H1 (cell line): ENCODE results near the gene TXNL4A. TPM values are rescaled to one million over a fixed set of nuclear protein-coding genes. Genes with fewer than 3 reads are reported as not detected.

Source experiments
- CTCF ChIA-PET: fragments of 300-600 bp; sonication (Branson Sonifier 250); formaldehyde crosslinking; loops from one replicate; lab custom pipeline; 2021; ENCODE audit not compliant: partially characterized antibody; lab: Charles Lee
- POLR2A ChIA-PET: fragments of 300-600 bp; sonication (Branson Sonifier 250); formaldehyde crosslinking; loops from one replicate; lab custom pipeline; 2021; ENCODE audit warnings: inconsistent platforms; ENCODE audit not compliant: partially characterized antibody; lab: Charles Lee
- DNase-seq, 2 experiments: peaks; one replicate each; pipeline versions ENCODE4 v3.0.0 to v3.0.0-alpha.2; 2010 to 2022; ENCODE audit warnings: low spot score in 2 of 2, low read depth in 1 of 2, mixed read lengths in 1 of 2
- FAIRE-seq: peaks from 2 replicates; lab custom pipeline; 2011; peaks lifted over from hg19 to GRCh38; lab: Jason Lieb, UNC
- H2AFZ ChIP-seq: 2 replicates; pipeline ENCODE4 v1.8.1; 2012; ENCODE audit warnings: low read length, inconsistent platforms
- H2AK5ac ChIP-seq: 2 replicates; pipeline ENCODE4 v1.6.1; 2013; ENCODE audit warnings: low read depth, low read length
- H2BK120ac ChIP-seq: replicated peaks from 2 replicates; pipeline ENCODE3; 2013; ENCODE audit warnings: low read depth, low read length, inconsistent platforms
- H2BK12ac ChIP-seq: 2 replicates; pipeline ENCODE4 v1.6.1; 2013; ENCODE audit warnings: low read depth, low read length
- H2BK15ac ChIP-seq: 2 replicates; pipeline ENCODE4 v1.6.1; 2013; ENCODE audit warnings: low read length
- H2BK20ac ChIP-seq: 2 replicates; pipeline ENCODE4 v1.6.1; 2013; ENCODE audit warnings: low read length
- H2BK5ac ChIP-seq: 2 replicates; pipeline ENCODE4 v1.6.1; 2013; ENCODE audit warnings: low read depth, low read length
- H3K14ac ChIP-seq: 2 replicates; pipeline ENCODE4 v1.6.1; 2013; ENCODE audit warnings: inconsistent platforms; ENCODE audit not compliant: insufficient read length
- H3K18ac ChIP-seq: 2 replicates; pipeline ENCODE4 v1.6.1; 2013; ENCODE audit warnings: low read length; ENCODE audit errors: extremely low read depth
- H3K23ac ChIP-seq: 2 replicates; pipeline ENCODE4 v1.6.1; 2013; ENCODE audit warnings: inconsistent platforms; ENCODE audit not compliant: insufficient read length
- H3K23me2 ChIP-seq: 2 replicates; pipeline ENCODE4 v1.6.1; 2013; ENCODE audit warnings: low read depth, low read length
- H3K27ac ChIP-seq: 2 replicates; pipeline ENCODE4 v1.6.1; 2011; ENCODE audit warnings: low read depth, low read length, inconsistent platforms
- H3K27me3 ChIP-seq, 4 experiments: replicated peaks in 1 of 4; 1 replicate in 1 of 4; 2 replicates in 3 of 4; pipeline versions ENCODE4 v1.6.1 to v1.8.1; 2011 to 2013; ENCODE audit warnings: low read length in 3 of 4, mild to moderate bottlenecking in 3 of 4, inconsistent platforms in 2 of 4, mixed read lengths in 2 of 4, moderate library complexity in 1 of 4; ENCODE audit not compliant: control insufficient read depth in 3 of 4, insufficient read depth in 3 of 4; ENCODE audit errors: extremely low read depth in 1 of 4
- H3K36me3 ChIP-seq, 4 experiments: 2 replicates each; pipeline versions ENCODE4 v1.6.1 to v1.8.1; 2011 to 2013; ENCODE audit warnings: mild to moderate bottlenecking in 4 of 4, low read length in 3 of 4, moderate library complexity in 2 of 4, control low read depth in 1 of 4, inconsistent platforms in 1 of 4; ENCODE audit not compliant: insufficient read depth in 4 of 4, control insufficient read depth in 2 of 4
- H3K4ac ChIP-seq: replicated peaks from 2 replicates; pipeline ENCODE3; 2013; ENCODE audit warnings: low read length, low read depth, mixed read lengths, inconsistent platforms; ENCODE audit not compliant: insufficient read length
- H3K4me1 ChIP-seq, 4 experiments: replicated peaks in 1 of 4; 1 replicate in 1 of 4; 2 replicates in 3 of 4; pipeline versions ENCODE4 v1.6.1 to v1.8.1; 2011 to 2013; ENCODE audit warnings: low read length in 3 of 4, inconsistent platforms in 2 of 4, mixed read lengths in 1 of 4; ENCODE audit not compliant: insufficient read depth in 4 of 4, control insufficient read depth in 3 of 4
- H3K4me2 ChIP-seq, 2 experiments: 2 replicates each; pipeline versions ENCODE4 v1.6.1 to v1.8.1; 2011 to 2013; ENCODE audit warnings: low read depth in 2 of 2, low read length in 2 of 2, control low read depth in 1 of 2, inconsistent platforms in 1 of 2, mild to moderate bottlenecking in 1 of 2; ENCODE audit not compliant: insufficient read depth in 1 of 2
- H3K4me3 ChIP-seq, 4 experiments: fragments of 200-600, 300-600 bp in 1 of 4; sonication (generic), shearing (Covaris generic), sonication (Bioruptor Twin) in 1 of 4; 2 replicates each; pipeline versions ENCODE4 v1.5.1 to v1.8.1; 2011 to 2016; ENCODE audit warnings: low read length in 4 of 4, low read depth in 3 of 4, control low read depth in 2 of 4, inconsistent platforms in 2 of 4, mild to moderate bottlenecking in 2 of 4, mixed read lengths in 1 of 4, moderate library complexity in 1 of 4; ENCODE audit not compliant: insufficient read depth in 2 of 4; ENCODE audit errors: extremely low read depth in 1 of 4
- H3K56ac ChIP-seq: replicated peaks from 2 replicates; pipeline ENCODE3; 2013; ENCODE audit warnings: low read depth, mild to moderate bottlenecking, mixed read lengths, low read length, inconsistent platforms; ENCODE audit not compliant: insufficient read length
- H3K79me1 ChIP-seq: 2 replicates; pipeline ENCODE4 v1.6.1; 2013; ENCODE audit warnings: low read depth, low read length, control low read depth
- H3K79me2 ChIP-seq, 2 experiments: 2 replicates each; pipeline versions ENCODE4 v1.6.1 to v1.8.1; 2012 to 2013; ENCODE audit warnings: low read length in 2 of 2, mild to moderate bottlenecking in 2 of 2, inconsistent platforms in 1 of 2; ENCODE audit not compliant: insufficient read depth in 2 of 2, control insufficient read depth in 1 of 2
- H3K9ac ChIP-seq, 4 experiments: replicated peaks in 1 of 4; 1 replicate in 1 of 4; 2 replicates in 3 of 4; pipeline versions ENCODE4 v1.6.1 to v1.8.1; 2011 to 2013; ENCODE audit warnings: low read depth in 3 of 4, low read length in 3 of 4, control low read depth in 2 of 4, mild to moderate bottlenecking in 2 of 4, moderate library complexity in 2 of 4, inconsistent platforms in 1 of 4; ENCODE audit errors: extremely low read depth in 1 of 4
- H3K9me3 ChIP-seq, 2 experiments: 2 replicates each; pipeline versions ENCODE4 v1.6.1 to v1.8.1; 2012 to 2013; ENCODE audit warnings: mild to moderate bottlenecking in 2 of 2, moderate library complexity in 2 of 2, control low read depth in 1 of 2, inconsistent platforms in 1 of 2, low read depth in 1 of 2, low read length in 1 of 2, mixed read lengths in 1 of 2; ENCODE audit not compliant: insufficient read depth in 2 of 2
- H4K20me1 ChIP-seq, 2 experiments: replicated peaks in 1 of 2; 2 replicates each; pipeline versions ENCODE3 to v1.8.1; 2011 to 2013; ENCODE audit warnings: inconsistent platforms in 2 of 2, low read length in 2 of 2, mild to moderate bottlenecking in 1 of 2; ENCODE audit not compliant: insufficient read depth in 2 of 2, control insufficient read depth in 1 of 2
- H4K5ac ChIP-seq: 2 replicates; pipeline ENCODE4 v1.6.1; 2013; ENCODE audit warnings: low read length, low read depth, mixed read lengths, inconsistent platforms; ENCODE audit not compliant: insufficient read length
- H4K8ac ChIP-seq: 2 replicates; pipeline ENCODE4 v1.8.0; 2013; ENCODE audit warnings: mild to moderate bottlenecking, moderate library complexity, low read length, inconsistent platforms; ENCODE audit not compliant: insufficient read depth; ENCODE audit errors: extremely low read depth
- H4K91ac ChIP-seq: replicated peaks from 2 replicates; pipeline ENCODE3; 2013; ENCODE audit warnings: low read length, mixed read lengths, inconsistent platforms; ENCODE audit not compliant: insufficient read length
- SIN3A ChIP-seq, 2 experiments: IDR thresholded peaks in 1 of 2; conservative IDR thresholded peaks in 1 of 2; 2 replicates each; pipeline ENCODE4 v1.6.1; 2011 to 2012; ENCODE audit warnings: low read length in 2 of 2, improper control_type of control experiment in 1 of 2, low read depth in 1 of 2, mild to moderate bottlenecking in 1 of 2
- TAF7 ChIP-seq: optimal IDR thresholded peaks from 2 replicates; pipeline ENCODE3; 2011; ENCODE audit warnings: low read depth, mild to moderate bottlenecking, inconsistent platforms, low read length, moderate library complexity, borderline replicate concordance
- WGBS, 2 experiments: shearing (Covaris generic) in 1 of 2; methylation state at CpG; one replicate each; pipeline versions ENCODE4 v1.1.6 to v1.1.7; 2013 to 2015; ENCODE audit warnings: low lambda C conversion rate in 2 of 2, mixed read lengths in 2 of 2, inconsistent platforms in 1 of 2, low coverage in 1 of 2, missing lambda C conversion rate in 1 of 2; ENCODE audit not compliant: insufficient replicate concordance in 2 of 2, insufficient coverage in 1 of 2, insufficient read length in 1 of 2; ENCODE audit errors: extremely low coverage in 1 of 2, missing lambda C conversion rate in 1 of 2; 5-methylcytosine and 5-hydroxymethylcytosine counted together
- polyA plus RNA-seq, 7 experiments: library from polyadenylated mRNA; depleted of rRNA in 3 of 7; stranded (reverse) in 5 of 7; unstranded in 2 of 7; fragments of >200 nt in 5 of 7; fragments of 200-250 nt in 2 of 7; gene quantifications; 1 replicate in 5 of 7; 2 replicates in 1 of 7; 4 replicates in 1 of 7; pipeline versions ENCODE4 v1.2.1 to v1.2.3, GENCODE V29; 2011 to 2013; ENCODE audit warnings: missing spikeins in 2 of 7, mixed read lengths in 2 of 7
- total RNA-seq: library from RNA; stranded (reverse); fragmentation: NEBNext Ultra II Directional; extraction: Animal tissue kit (Norgen Biotek cat#: 25700); gene quantifications from 2 replicates; pipeline ENCODE4 v1.2.1, GENCODE V29; 2021

The TXNL4A gene
- total and polyA plus RNA-seq, 2 of the 8 experiments (the other 6 are each of a cell fraction or from before 2014, with no cell fraction given): 169 to 181 TPM

- H3K4me3 ChIP-seq: no peak overlapping the region
- no peak overlapping the region for H3K23ac ChIP-seq
- H3K4me1 ChIP-seq: no peaks in the 10 kb centered on the region
- 92% methylated on average over 17 of the region's 17 CpGs; no CpG with 5 or more reads in 1 of the 2 experiments for WGBS, 2 experiments
- H2BK20ac ChIP-seq: no peak overlapping the region
- no peaks in the 10 kb centered on the region for H3K27me3 ChIP-seq
- H4K8ac ChIP-seq: no peak overlapping the region
- no peak overlapping the region for H2BK5ac ChIP-seq
- H3K4me2 ChIP-seq: no peak overlapping the region
- H2BK120ac ChIP-seq: no peak overlapping the region
- H3K27ac ChIP-seq: no peak overlapping the region
- H2AFZ ChIP-seq: no peak overlapping the region
- H4K5ac ChIP-seq: no peak overlapping the region
- peaks cover 4% of the 10 kb centered on the region; the same call in 1 of the 2 replicates for H3K79me1 ChIP-seq
- H3K79me2 ChIP-seq: peaks cover 0 to 30% of the 10 kb centered on the region in 2 experiments; a peak in 2 of 4 replicates
- CTCF ChIA-PET: no interaction called here
- peaks cover 0 to 37% (median 15%) of the 10 kb centered on the region in 4 experiments for H3K36me3 ChIP-seq
- no peak overlapping the region for H4K91ac ChIP-seq
- H2BK12ac ChIP-seq: no peak overlapping the region
- H3K9ac ChIP-seq: no peak overlapping the region
- H3K18ac ChIP-seq: no peak overlapping the region
- no peaks in the 10 kb centered on the region for H3K9me3 ChIP-seq
- no peak overlapping the region for H3K14ac ChIP-seq
- no peak overlapping the region for H2AK5ac ChIP-seq
- no peak overlapping the region for H3K56ac ChIP-seq
- POLR2A ChIA-PET: interaction anchor here (0.8 kb wide), 1 partner anchor 10 kb away, joined by 3 read pairs; no protein-coding TSS in a partner anchor
- TF ChIP-seq SIN3A (conservative IDR thresholded peaks at IDR 0.05 in 1 of 2, IDR thresholded peaks at IDR 0.05 in 1 of 2; ENCODE audit: low read depth in 1 of 2, low read length in 2 of 2) (no peak), TAF7 (no peak)
- H2BK15ac ChIP-seq: no peak overlapping the region
- FAIRE-seq (no peak), DNase-seq (no peak)
- H4K20me1 ChIP-seq: peaks cover 11 to 14% of the 10 kb centered on the region in 2 experiments
- no peaks in the 10 kb centered on the region for H3K23me2 ChIP-seq
- no peak overlapping the region for H3K4ac ChIP-seq
Measured at GRCh38 chr18:79971211-79971952, 17.0 kb downstream of the TXNL4A start.
